ENCODE data around the gene KDM4E.
"Not testable (repeated sequence)": the region's sequence is repeated elsewhere in the genome, so short reads cannot be mapped to it uniquely, and the experiment has no call there.

KDM4E gene

DNA sequence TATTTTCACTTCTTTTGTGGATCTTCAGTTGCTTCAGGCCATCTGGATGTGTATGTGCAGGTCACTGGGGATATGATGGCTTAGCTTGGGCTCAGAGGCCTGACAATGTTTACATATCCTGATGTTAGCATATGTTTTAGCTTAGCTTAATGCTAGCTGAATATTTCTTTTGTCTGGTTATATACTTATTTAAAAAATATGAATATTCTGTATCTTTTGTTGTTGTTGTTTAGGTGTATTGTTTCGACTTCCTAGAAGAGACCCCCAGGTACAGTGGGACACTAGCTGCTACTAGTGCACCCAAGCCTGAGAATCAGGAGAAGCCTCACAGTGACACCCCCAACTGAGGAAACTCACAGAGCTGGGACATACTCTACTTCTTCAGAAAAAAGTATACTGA, at the start of gene KDM4E:
Gene KDM4E (plus strand): TSS at position 301 of the 400 bp plus-strand sequence. CDS start 300 bp downstream, outside the sequence.
- DNase-seq (ENCODE audit: low read depth) = no peak

- DNase-seq (ENCODE audit: low read depth) = no peak
Observed at GRCh38 chr11:94975599-94975998, 49.5 kb upstream of the KDM4E start.

GRCh38 chr11:94987378-94987777, 37.7 kb upstream of the KDM4E start:
- no peak for DNase-seq (ENCODE audit: low read depth)

DNA sequence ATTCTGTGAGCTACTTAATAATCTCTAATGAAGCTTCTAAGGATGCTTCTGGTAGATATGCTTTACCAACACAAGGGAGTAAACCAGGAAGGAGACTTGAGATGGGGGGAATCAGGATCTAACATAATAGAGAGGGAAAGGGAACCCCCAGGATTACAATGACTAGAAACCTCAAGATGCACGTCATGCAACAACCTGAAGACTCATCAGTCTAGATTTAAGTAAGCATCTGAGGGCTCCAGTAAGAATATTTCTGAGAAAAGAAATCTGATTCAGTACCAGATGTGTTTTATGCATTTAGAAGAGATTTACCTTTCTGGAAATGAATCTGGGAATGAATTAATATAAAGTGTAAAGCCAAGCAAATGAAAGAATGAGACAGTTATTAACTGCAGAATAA, 36.3 kb upstream of the KDM4E start:
- DNase-seq (ENCODE audit: low read depth) = no peak

DNA sequence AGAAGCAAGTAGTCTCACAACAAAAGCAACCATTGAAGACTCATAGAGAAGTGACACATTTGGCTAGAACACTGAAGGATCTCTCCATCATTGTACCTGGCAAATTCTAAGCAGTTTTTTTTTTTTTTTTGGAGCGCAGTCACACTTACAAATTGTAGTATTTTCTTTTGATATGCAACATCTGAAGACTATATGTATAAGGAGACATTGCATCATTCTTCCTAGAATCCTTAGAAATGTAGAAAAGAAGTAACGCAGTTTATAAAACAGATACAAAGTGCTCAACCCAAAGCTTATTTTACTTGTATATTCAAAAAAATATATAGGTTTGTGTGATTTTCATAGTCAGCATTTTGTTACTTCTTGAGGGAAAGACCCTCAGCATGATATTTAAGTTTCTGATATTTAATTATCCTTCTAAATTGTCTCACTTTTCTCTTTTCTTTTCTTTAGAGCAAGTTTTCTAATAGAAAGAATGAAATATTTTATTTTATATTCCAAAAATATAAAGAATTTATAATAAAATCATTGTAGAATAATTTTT, 31.6 kb upstream of the KDM4E start:
- DNase-seq (ENCODE audit: low read depth) = no peak

- DNase-seq (ENCODE audit: low read depth) = no peak
Observed at GRCh38 chr11:94997437-94997836, 27.6 kb upstream of the KDM4E start.

DNA sequence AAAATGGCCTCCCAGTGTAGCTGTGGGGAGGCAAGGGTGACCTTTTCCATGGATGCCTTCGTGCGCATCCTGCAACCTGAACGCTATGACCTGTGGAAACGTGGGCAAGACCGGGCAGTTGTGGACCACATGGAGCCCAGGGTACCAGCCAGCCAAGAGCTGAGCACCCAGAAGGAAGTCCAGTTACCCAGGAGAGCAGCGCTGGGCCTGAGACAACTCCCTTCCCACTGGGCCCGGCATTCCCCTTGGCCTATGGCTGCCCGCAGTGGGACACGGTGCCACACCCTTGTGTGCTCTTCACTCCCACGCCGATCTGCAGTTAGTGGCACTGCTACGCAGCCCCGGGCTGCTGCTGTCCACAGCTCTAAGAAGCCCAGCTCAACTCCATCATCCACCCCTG, 26.8 kb upstream of the KDM4E start:
- DNase-seq (ENCODE audit: low read depth) = no peak

- no peak for DNase-seq (ENCODE audit: low read depth)
Observed at GRCh38 chr11:95003716-95004115, 21.3 kb upstream of the KDM4E start.

- DNase-seq (ENCODE audit: low read depth) = no peak
Observed at GRCh38 chr11:95005642-95006041, 19.4 kb upstream of the KDM4E start.

- no peak for DNase-seq (ENCODE audit: low read depth)
Observed at GRCh38 chr11:95011376-95011775, 13.7 kb upstream of the KDM4E start.

- no peak for DNase-seq (ENCODE audit: low read depth)
Observed at GRCh38 chr11:95014184-95014821, 10.8 kb upstream of the KDM4E start.

GRCh38 chr11:95016139-95016538, 8.9 kb upstream of the KDM4E start:
- no peak for DNase-seq (ENCODE audit: low read depth)

DNA sequence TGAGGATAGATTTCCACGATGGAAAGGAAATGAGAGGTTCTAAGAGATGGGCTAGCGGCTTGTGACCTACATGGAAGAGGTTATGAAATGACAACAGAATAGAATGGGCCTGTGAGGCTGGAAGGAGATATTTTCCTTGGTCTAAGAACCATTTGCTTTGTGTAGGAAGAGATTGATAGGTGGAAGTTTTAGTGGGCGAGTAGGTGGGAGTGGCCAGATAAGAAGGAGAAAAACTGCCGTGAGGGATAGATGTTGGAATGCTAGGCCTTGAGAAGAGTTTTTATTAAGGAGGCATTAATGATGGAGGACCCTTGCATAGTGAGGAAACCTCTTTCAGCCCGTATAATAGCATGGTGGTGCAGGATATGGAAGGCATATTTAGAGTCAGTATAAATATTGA, 3.6 kb upstream of the KDM4E start:
- not testable (repeated sequence) for DNase-seq (ENCODE audit: low read depth)

DNA sequence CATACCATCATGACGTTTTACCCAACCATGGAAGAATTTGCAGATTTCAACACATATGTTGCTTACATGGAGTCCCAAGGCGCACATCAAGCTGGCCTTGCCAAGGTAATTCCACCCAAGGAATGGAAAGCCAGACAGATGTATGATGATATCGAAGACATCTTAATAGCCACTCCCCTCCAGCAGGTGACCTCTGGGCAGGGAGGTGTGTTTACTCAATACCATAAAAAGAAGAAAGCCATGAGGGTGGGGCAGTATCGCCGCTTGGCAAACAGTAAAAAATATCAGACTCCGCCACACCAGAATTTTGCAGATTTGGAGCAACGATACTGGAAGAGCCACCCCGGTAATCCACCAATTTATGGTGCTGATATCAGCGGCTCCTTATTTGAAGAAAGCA, 536 bp downstream of the KDM4E start:
- DNase-seq (ENCODE audit: low read depth) = not testable (repeated sequence)

GRCh38 chr11:95028357-95028756, 3.3 kb downstream of the KDM4E start:
- no peak for DNase-seq (ENCODE audit: low read depth)

DNA sequence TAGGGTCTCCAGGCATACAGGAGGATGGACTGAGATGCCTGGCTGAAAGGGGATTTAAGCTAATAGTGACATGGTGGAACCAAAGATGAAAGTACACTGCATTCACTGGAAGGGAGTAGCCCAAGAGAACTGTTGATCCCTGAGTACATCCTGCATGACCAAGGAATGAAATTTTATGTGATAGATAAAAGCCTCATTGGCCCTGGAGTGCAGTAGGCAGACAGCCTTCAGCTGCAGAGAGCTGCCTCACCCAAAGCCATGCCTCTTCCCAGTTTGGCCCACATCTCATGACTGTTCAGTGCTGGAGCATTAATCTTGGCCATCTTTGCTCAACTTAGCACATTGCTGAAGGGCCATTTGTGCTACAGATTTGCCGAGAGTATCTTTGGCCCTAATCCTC, 8.0 kb downstream of the KDM4E start:
- no peak for DNase-seq (ENCODE audit: low read depth)

DNA sequence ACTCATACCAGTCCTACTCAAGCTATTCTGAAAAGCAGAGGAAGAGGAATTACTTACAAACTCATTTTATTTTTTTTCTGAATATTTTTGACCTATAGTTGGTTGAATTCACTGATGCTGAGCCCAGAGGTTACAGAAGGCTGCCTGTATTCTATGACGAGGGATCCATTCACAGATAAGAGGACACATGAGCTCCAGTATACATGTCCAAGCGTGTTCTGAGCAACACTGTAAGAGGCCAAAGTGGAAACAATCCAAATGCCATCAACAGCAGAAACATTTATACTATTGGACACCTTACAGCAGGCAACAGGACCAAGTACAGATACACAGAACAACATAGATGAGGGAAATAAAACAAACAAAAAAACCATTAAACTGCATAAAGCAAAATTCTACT, 10.3 kb downstream of the KDM4E start:
- no peak for DNase-seq (ENCODE audit: low read depth)

DNA sequence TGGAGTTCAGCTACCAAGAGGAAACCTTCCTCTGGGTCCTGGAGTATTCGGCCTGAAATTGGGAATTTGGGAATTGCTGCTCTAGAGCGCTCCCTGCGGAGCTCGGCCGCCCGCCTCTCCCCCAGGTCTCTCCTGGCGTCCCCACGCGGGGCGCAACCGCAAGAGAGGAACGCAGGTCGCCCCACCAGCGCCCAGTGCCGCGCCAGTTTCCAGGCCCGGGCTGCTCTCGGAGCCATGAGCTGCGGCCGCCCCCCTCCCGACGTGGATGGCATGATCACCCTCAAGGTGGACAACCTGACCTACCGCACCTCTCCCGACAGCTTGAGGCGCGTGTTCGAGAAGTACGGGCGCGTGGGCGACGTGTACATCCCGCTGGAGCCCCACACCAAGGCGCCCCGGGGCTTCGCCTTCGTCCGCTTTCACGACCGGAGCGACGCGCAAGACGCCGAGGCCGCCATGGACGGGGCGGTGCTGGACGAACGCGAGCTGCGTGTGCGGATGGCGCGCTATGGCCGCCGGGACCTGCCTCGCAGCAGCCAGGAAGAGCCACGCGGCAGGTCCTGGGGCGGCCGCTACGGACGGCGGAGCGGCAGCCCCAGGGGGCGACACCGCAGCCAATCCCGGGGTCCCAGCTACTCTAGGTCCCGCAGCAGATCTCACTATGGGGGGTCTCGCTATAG, 12.4 kb downstream of the KDM4E start:
- DNase-seq (ENCODE audit: low read depth) = not testable (repeated sequence)

DNA sequence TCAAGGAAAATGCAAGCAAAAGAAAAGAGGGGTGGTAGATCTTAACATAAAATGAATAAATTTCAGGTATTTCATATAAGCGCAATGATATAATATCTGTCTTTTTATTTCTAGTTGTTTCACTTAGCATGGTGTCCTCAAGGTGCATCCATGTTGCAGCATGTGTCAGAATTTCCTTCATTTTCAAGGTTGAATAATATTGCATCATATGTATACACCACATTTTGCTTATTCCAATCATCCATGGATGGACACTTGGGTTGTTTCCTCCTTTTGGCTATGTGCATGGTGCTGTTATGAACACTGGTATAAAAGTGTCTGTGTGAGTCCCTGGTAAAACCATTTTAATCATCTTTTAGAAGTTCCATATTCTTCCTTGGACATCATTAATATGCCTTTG, 17.2 kb downstream of the KDM4E start:
- DNase-seq (ENCODE audit: low read depth) = no peak

DNA sequence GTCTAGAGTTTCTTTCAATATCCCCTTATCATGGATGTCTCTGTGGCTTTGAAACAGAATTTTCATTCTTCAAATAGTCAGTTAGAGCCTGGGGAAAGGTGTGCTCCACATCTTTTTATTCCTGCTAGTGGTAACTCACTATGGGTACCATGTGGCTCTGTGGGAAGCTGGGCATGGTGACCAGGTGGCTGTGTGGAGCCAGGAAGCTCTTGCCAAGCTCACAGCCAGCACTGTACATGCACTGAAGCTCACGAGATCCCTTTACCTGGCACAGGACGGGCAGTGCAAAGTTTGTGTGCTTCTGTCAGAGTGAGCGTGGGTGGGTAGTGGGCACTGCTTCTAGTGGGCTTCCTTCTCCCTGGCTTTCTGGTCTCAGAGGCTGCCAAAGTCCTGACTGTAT, 17.8 kb downstream of the KDM4E start:
- DNase-seq (ENCODE audit: low read depth) = no peak

DNA sequence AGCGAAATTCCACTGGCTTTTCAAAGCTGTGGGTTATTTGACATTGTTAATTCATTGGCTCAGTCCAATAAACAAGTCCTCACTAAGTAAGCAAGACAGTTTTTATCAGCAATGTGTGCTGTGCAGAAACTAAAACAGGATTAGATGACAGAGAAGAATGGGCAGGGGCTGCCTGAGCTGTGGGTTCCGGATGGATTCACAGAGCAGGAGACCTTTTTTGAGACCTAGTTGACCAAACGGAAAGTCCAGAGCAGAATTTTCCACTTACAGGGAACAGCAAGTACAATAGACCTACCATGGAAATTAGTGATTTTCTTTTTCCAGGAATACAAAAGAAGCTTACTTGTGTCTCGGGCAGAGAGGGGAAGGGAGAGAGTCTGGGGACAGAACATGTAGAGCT, 19.0 kb downstream of the KDM4E start:
- DNase-seq (ENCODE audit: low read depth) = no peak

- no peak for DNase-seq (ENCODE audit: low read depth)
Observed at GRCh38 chr11:95045812-95046211, 20.8 kb downstream of the KDM4E start.

DNA sequence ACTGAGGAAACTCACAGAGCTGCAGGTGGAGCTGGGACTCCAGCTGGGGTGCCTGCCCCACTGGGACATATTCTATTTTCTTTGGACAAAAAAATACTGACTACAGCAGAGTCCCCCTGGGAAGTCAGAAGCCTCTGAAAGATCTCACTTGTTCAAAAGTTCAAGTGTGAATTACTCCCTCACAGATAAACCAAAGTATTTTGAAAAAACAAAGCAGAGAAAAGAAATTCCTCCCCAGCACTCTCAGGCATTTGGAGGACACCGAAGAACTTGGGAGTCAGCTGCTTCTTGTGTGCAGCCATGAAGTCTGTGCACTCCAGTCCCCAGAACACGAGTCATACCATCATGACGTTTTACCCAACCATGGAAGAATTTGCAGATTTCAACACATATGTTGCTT, 24.1 kb downstream of the KDM4E start, which contains the start of gene KDM4F:
Gene KDM4F (plus strand): TSS at position 301 of the 400 bp plus-strand sequence.
- DNase-seq (ENCODE audit: low read depth) = not testable (repeated sequence)

All from GM04503 (cell line).